NOMO-1 treated with DMSO at 0.1 percent for 48 hours (cell line): Measurements from ENCODE around the gene WARS2.

ENCODE experiments used
- DNase-seq: peaks from one replicate; lab custom pipeline; 2025; ENCODE audit not compliant: unreplicated experiment; lab: John Stamatoyannopoulos, UW

The WARS2 gene

GRCh38 chr1:119086830-119087229 lies 53.6 kb downstream of the WARS2 start:
- no peak for DNase-seq

DNA sequence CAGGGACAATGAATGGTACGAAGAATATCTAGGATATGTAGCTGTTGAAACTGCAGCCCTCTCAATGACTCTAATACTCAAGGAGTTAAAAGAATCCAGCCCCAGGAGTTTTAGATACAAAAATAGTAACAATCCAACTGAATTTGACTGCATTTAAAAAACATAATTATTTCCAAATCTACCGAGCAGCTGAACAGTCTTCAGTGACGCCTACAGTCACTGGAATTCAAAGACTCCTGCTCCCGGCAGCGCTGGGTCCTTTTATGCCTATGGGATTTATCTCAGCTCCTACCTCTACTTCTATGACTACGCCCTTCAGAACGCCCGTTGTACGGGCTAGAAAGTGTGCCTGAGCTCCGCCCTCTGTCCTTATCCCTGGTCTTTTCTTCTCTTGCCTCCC lies 55.7 kb downstream of the WARS2 start:
- DNase-seq: no peak

DNA sequence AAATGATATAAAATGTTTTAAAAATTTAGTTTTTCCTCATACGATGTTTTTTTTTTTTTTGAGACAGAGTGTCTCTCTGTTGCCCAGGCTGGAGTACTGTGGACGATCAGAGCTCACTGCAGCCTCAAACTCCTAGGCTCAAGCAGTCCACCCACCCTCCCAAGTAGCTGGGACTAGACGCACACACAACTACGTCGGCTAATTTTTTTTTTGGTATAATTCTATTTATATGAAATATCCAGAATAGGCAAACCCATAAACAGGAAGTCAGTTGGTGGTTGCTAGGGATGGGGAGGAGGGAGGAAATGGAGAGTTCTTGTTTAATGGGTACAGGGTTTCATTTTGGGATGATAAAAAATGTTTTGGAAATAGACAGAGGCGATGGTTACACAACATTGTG lies 56.5 kb downstream of the WARS2 start:
- no peak for DNase-seq

- DNase-seq: no peak
These were observed 57.0 kb downstream of the WARS2 start for GRCh38 chr1:119083479-119083878.

DNA sequence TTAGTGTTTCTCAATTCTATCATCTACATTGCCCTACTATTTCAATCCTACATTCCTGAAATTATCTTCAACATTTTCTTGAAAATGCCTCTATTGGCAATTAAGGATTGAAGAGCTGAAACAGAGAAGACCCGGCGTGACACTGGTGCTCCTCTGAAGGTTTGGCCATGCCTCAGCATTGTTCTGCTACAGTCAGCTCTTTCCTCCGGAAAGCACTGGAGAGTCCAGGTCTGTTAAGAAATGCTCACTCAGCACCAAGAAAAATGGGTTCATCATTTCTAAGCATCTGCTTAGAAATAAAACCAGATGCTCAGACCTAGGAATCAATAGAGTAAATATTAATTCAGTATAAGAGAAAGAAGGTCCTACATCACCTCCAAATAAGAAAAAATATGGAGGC lies 58.8 kb downstream of the WARS2 start:
- DNase-seq: no peak

- no peak for DNase-seq
These were observed 59.2 kb downstream of the WARS2 start for GRCh38 chr1:119081267-119081666.

DNA sequence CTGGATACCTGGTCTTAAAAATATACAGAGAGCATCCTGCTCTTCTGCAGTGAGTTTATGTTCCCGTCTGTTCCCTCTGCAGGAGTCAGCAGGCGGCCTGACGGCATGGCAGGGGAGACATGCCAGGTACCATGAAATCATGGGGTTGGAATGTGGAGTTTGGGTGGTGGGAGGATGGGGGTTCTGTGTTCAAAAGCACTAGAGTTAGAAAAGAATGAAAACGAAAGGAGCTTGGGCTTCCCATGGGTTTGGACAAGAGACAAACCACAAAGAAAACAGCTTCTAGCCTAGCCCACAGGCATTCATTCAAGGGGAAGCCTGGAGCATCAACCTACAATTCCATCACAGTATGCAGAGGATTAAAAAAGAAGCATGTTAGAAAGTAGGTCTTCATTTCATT lies 59.9 kb downstream of the WARS2 start:
- no peak for DNase-seq

- DNase-seq: no peak
These were observed 60.6 kb downstream of the WARS2 start for GRCh38 chr1:119079881-119080280.

- DNase-seq: no peak
These were observed 64.8 kb downstream of the WARS2 start for GRCh38 chr1:119075614-119076013.

- DNase-seq: no peak
These were observed 69.1 kb downstream of the WARS2 start for GRCh38 chr1:119071321-119071720.

DNA sequence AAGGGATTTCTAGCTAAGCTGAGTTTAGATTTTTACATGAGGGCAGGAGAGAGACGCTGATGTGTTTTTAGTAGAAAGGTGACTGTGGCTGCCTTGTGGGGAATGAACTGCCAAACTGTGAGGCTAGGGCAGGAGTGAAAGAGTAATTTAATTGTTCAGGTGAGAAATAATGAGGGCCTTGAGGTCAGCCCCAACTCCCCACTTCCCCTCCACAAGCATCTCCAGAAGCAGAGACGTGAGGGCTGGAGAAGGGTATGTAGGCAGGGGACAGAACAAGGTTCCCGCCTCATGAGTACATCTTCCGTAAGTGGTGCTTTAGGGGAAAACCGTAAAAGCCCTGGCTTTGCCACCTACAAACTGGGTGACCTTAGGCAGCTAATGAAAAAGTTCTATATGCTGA lies 70.8 kb downstream of the WARS2 start:
- no peak for DNase-seq

- DNase-seq: no peak
These were observed 72.0 kb downstream of the WARS2 start for GRCh38 chr1:119068427-119068826.

DNA sequence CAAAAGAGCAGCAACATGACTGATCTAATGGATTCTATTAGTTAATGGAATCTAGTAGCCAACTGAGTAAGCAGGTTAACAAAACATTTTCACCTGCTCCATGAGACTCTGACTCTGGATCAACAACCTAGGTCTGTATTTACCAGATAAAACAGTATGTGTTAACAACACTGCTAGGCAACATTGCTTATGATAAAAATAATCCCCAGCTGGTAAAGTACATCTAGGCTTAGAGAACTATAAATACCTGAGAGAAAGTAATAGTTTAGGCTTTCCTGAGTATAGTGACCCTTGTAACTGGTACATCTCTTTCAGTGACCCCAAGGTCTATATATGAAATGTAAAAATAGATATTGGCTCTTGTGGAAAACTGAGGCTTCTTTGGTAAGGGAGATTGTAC lies 78.8 kb downstream of the WARS2 start:
- no peak for DNase-seq

GRCh38 chr1:119055568-119055967 lies 84.9 kb downstream of the WARS2 start:
- DNase-seq: no peak

DNA sequence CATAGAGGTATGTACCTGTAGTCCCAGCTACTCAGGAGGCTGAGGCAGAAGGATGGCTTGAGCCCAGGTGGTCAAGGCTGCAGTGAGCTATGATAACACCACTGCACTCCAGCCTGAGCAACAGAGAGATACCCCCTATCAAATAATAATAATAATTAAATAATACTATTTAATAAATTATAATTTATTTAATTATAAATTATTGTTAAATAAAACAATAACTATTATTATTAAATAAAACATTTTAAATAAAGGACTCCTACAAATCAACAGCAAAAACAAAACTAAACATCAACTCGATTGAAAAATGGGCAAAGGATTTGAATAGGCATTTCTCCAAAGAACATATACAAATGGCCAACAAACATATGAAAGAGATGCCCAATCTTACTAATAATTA lies 86.5 kb downstream of the WARS2 start:
- no peak for DNase-seq

- no peak for DNase-seq
These were observed 88.2 kb downstream of the WARS2 start for GRCh38 chr1:119052267-119052666.

DNA sequence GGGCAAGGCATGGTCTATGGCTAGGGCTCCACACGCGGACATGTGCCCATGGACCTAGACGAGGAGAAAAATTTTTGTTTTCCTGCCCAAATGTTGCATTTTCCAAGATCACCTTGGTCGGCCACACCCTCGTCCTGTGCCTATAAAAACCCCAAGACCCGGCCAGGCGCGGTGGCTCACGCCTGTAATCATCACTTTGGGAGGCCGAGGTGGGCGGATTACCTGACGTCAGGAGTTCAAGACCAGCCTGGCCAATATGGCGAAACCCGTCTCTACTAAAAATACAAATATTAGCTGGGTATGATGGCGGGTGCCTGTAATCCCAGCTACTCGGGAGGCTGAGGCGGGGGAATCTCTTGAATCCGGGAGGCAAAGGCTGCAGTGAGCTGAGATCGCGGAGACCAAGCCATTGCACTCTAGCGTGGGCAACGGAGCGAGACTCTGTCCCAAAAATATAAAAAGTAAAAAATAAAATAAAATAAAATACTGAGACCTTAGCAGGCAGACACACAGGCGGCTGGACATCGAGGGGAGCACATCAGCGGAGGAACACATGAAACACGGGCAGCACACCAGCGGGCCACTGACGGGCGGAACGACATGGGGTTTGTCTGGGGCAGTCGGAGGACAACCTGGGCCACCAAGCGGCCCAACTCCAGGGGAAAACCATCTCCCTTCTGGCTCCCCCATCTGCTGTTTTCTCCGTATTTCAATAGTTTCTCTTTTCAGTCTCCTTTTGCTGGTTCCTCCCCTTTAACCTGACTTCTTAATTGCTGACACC lies 91.6 kb downstream of the WARS2 start:
- no peak for DNase-seq

GRCh38 chr1:119046785-119047438 lies 93.5 kb downstream of the WARS2 start:
- DNase-seq: no peak

DNA sequence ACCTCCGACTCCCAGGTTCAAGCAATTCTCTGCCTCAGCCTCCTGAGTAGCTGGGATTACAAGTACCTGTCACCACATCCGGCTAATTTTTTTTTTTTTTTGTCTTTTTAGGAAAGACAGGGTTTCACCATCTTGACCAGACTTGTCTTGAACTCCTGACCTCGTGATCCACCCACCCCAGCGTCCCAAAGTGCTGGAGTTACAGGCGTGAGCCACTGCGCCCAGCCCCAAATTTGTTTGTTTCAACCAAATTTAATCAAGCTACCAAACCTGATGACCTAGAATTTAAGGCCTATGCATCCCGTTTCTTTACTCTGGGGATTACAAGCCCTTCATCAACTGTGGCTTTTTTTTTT lies 94.0 kb downstream of the WARS2 start:
- no peak for DNase-seq

GRCh38 chr1:119045096-119045746 lies 95.2 kb downstream of the WARS2 start:
- DNase-seq: no peak

DNA sequence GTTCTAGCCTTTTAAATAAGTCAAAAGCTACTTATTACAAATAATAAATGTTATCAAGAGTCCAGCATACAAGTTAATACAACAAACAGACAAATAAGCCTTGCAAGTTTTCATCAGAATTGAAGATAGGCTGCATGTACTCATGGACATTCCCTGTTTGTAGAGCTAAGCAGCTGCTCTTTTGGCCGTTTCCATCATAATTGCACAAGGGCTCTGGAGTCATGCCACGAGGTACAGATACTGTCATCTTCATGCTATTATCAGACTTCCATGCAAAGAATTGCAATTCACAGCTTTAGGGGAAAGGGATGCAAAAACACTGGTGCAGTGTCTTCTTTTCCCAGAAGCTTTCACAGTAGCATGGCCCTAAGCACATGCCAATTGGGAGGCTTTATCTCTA lies 99.5 kb downstream of the WARS2 start:
- DNase-seq: no peak

- no peak for DNase-seq
These were observed 100.0 kb downstream of the WARS2 start for GRCh38 chr1:119040489-119040888.
